Tibial nerve (tissue), 3 donors: ENCODE measurements around the gene PHLPP2.

ENCODE experiments used
- POLR2A ChIP-seq, 2 donors: fragments of 450-650 bp; IDR thresholded peaks; one replicate each; pipeline ENCODE4 v1.6.1; 2017; ENCODE audit warnings: antibody characterized with exemption in 2 of 2, mild to moderate bottlenecking in 2 of 2, moderate library complexity in 2 of 2
- TF ChIP-seq, protein P1 (sequence below), 5 experiments: fragments of 200-600 bp in 3 of 5; fragments of 450-650 bp in 2 of 5; sonication (generic) in 3 of 5; IDR thresholded peaks; one replicate each; pipeline ENCODE4 v1.5.1; 2016 to 2019; ENCODE audit warnings: antibody characterized with exemption in 5 of 5, mild to moderate bottlenecking in 3 of 5, moderate library complexity in 2 of 5

DNA sequence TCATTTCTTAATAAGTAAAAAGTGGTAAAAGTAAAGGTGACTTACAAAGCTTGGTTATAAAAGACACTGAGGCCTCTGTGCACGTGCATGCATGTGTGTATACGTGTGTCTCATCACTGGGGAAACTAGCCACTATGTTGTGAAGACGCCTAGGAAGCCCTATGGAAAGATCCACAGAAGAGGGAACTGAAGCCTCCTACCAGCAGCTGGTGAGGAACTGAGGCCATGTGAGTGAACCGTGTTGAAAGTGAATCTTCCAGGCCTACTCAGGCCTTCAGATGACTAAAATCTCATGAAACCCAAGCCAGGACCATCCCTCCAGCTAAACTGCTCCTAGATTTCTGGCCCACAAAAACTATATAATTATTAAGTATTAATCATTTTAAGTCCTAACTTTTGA, 23.7 kb downstream of the PHLPP2 start:
- TF ChIP-seq, protein P1, sequence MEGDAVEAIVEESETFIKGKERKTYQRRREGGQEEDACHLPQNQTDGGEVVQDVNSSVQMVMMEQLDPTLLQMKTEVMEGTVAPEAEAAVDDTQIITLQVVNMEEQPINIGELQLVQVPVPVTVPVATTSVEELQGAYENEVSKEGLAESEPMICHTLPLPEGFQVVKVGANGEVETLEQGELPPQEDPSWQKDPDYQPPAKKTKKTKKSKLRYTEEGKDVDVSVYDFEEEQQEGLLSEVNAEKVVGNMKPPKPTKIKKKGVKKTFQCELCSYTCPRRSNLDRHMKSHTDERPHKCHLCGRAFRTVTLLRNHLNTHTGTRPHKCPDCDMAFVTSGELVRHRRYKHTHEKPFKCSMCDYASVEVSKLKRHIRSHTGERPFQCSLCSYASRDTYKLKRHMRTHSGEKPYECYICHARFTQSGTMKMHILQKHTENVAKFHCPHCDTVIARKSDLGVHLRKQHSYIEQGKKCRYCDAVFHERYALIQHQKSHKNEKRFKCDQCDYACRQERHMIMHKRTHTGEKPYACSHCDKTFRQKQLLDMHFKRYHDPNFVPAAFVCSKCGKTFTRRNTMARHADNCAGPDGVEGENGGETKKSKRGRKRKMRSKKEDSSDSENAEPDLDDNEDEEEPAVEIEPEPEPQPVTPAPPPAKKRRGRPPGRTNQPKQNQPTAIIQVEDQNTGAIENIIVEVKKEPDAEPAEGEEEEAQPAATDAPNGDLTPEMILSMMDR (IDR thresholded peaks at IDR 0.05) = no peak
- no peak for TF ChIP-seq POLR2A (IDR thresholded peaks at IDR 0.05)
